Measurements from ENCODE around the gene MYOM3. TPM values are rescaled to one million over a fixed set of nuclear protein-coding genes. Genes with fewer than 3 reads are reported as not detected.
"Not testable (repeated sequence)": the region's sequence is repeated elsewhere in the genome, so short reads cannot be mapped to it uniquely, and the experiment has no call there.

The MYOM3 gene
- total RNA-seq, 1 experiment from 2014 or later = 0.04 TPM

DNA sequence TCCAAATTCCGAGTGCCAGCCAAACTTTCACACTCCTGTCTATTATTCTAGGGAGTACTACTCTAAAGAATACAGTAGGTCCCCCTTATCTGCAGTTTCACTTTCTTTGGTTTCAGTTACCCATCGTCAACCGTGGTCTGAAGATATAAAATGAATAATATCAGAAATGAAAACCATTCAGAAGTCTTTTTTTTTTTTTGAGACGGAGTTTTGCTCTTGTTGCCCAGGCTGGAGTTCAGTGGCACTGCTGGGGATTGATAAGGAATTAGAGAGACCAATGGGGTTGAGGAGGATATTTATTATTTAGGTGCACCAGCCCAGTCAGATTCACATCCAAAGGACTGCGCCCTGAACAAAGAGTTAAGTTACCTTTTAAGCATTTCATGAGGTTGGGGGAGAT is 79.0 kb downstream of the MYOM3 start:
- no peak for ATAC-seq
- no TSS peak for BruUV-seq (replicated peaks)

GRCh38 chr1:24030976-24031516 is 80.9 kb downstream of the MYOM3 start:
- POLR2A ChIA-PET (ENCODE audit: unreplicated experiment) = interaction anchor here (0.6 kb wide), 1 partner anchor 12 kb away, joined by 6 read pairs; no protein-coding TSS in a partner anchor
- intact Hi-C loops (cut with micrococcal nuclease); H4K20me1 ChIP-seq (ENCODE audit: low read length); H3K36me3 ChIP-seq (ENCODE audit: low read depth, low read length); H3K9me2 ChIP-seq (replicated peaks; ENCODE audit: low read length); H3K79me2 ChIP-seq (ENCODE audit: low read length); DNase-seq; H2AFZ ChIP-seq (ENCODE audit: low read length); CTCF ChIA-PET; H3K27ac ChIP-seq (ENCODE audit: low read length); BruUV-seq (replicated peaks); H3K27me3 ChIP-seq (ENCODE audit: low read length); ATAC-seq; H3K9ac ChIP-seq (ENCODE audit: low read length); H3K4me3 ChIP-seq (ENCODE audit: low read length); H3K4me2 ChIP-seq (ENCODE audit: low read length); H3K4me1 ChIP-seq (ENCODE audit: insufficient read depth, low read length); H3K9me3 ChIP-seq (ENCODE audit: low read length); H3F3A ChIP-seq (ENCODE audit: low read length, unreplicated experiment): not testable (repeated sequence)

More for the DNA sequence above, 79.0 kb downstream of the MYOM3 start:
- CTCF ChIA-PET = no interaction called here
- H3K9me3 ChIP-seq (ENCODE audit: low read length) = no peaks in the 10 kb centered on the region
- no peaks in the 10 kb centered on the region for H3K4me1 ChIP-seq (ENCODE audit: insufficient read depth, low read length)
- H4K20me1 ChIP-seq (ENCODE audit: low read length) = no peaks in the 10 kb centered on the region
- POLR2A ChIA-PET (ENCODE audit: unreplicated experiment) = no interaction called here
- no peak overlapping the region for H3K4me2 ChIP-seq (ENCODE audit: low read length)
- no peaks in the 10 kb centered on the region for H3K27me3 ChIP-seq (ENCODE audit: low read length)
- H3K4me3 ChIP-seq (ENCODE audit: low read length) = no peak overlapping the region
- no peaks in the 10 kb centered on the region for H3K36me3 ChIP-seq (ENCODE audit: low read depth, low read length)
- TF ChIP-seq, protein P1, sequence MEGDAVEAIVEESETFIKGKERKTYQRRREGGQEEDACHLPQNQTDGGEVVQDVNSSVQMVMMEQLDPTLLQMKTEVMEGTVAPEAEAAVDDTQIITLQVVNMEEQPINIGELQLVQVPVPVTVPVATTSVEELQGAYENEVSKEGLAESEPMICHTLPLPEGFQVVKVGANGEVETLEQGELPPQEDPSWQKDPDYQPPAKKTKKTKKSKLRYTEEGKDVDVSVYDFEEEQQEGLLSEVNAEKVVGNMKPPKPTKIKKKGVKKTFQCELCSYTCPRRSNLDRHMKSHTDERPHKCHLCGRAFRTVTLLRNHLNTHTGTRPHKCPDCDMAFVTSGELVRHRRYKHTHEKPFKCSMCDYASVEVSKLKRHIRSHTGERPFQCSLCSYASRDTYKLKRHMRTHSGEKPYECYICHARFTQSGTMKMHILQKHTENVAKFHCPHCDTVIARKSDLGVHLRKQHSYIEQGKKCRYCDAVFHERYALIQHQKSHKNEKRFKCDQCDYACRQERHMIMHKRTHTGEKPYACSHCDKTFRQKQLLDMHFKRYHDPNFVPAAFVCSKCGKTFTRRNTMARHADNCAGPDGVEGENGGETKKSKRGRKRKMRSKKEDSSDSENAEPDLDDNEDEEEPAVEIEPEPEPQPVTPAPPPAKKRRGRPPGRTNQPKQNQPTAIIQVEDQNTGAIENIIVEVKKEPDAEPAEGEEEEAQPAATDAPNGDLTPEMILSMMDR (conservative IDR thresholded peaks at IDR 0.05; ENCODE audit: low read depth, low read length) = no peak
- TF ChIP-seq EZH2 (IDR thresholded peaks at IDR 0.05; ENCODE audit: low read length, unreplicated experiment) (no peak), EZH2phosphoT487 (IDR thresholded peaks at IDR 0.05; ENCODE audit: borderline replicate concordance, low read length) (no peak)
- no peak overlapping the region for H3K9ac ChIP-seq (ENCODE audit: low read length)
- H2AFZ ChIP-seq (ENCODE audit: low read length) = no peak overlapping the region
- intact Hi-C loops (cut with micrococcal nuclease) = no loop called here
- DNase-seq = no peak
- H3K9me2 ChIP-seq (replicated peaks; ENCODE audit: low read length) = no peaks in the 10 kb centered on the region
- no peaks in the 10 kb centered on the region for H3K79me2 ChIP-seq (ENCODE audit: low read length)
- H3F3A ChIP-seq (ENCODE audit: low read length, unreplicated experiment) = no peaks in the 10 kb centered on the region
- no peak overlapping the region for H3K27ac ChIP-seq (ENCODE audit: low read length)

DNA sequence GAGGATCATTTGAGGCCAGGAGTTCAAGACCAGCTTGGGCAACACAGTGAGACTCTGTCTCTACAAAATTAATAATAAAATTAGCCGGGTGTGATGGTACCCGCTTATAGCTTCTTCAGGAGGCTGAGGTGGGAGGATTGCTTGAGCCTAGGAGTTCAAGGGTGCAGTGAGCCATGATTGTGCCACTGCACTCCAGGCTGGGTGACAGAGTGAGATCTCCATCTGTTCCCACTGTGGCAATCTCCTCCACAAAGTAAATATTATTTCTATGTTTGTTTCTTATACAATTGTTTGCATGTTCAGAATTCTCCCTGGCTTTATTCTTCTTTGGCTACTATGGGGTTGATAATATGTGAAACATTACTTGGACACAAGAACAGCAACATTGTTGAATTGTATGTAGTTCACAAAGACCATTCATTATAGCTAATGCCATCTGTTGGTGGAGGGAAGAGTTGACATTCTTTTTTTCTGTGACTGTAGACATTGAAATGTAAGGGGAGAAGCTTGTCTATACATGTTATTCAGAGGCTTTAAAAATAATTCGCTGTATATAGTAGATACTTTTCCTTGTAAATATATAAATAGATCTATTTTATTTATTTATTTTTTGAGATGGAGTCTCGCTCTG is 84.0 kb downstream of the MYOM3 start:
- peak; percentile 85 for ATAC-seq
- CTCF ChIA-PET = interaction anchor here (0.6 to 0.7 kb wide), 3 partner anchors 18 to 81 kb away, joined by 3 to 4 read pairs (median 3); no protein-coding TSS in a partner anchor

More for the DNA sequence above, 84.0 kb downstream of the MYOM3 start:
- no peak overlapping the region for H3K4me2 ChIP-seq (ENCODE audit: low read length)
- H3K36me3 ChIP-seq (ENCODE audit: low read depth, low read length) = no peaks in the 10 kb centered on the region
- no peaks in the 10 kb centered on the region for H3K9me3 ChIP-seq (ENCODE audit: low read length)
- TF ChIP-seq EZH2 (IDR thresholded peaks at IDR 0.05; ENCODE audit: low read length, unreplicated experiment) (no peak), EZH2phosphoT487 (IDR thresholded peaks at IDR 0.05; ENCODE audit: borderline replicate concordance, low read length) (no peak)
- TF ChIP-seq, protein P1 (conservative IDR thresholded peaks at IDR 0.05; ENCODE audit: low read depth, low read length) = peak; percentile 70
- H3F3A ChIP-seq (ENCODE audit: low read length, unreplicated experiment) = no peaks in the 10 kb centered on the region
- no peak overlapping the region for H3K4me3 ChIP-seq (ENCODE audit: low read length)
- no peak overlapping the region for H3K9ac ChIP-seq (ENCODE audit: low read length)
- POLR2A ChIA-PET (ENCODE audit: unreplicated experiment) = interaction anchor here (0.6 kb wide), 1 partner anchor 78 kb away, joined by 4 read pairs; no protein-coding TSS in a partner anchor
- no peak overlapping the region for H2AFZ ChIP-seq (ENCODE audit: low read length)
- no TSS peak for BruUV-seq (replicated peaks)
- H3K4me1 ChIP-seq (ENCODE audit: insufficient read depth, low read length) = peaks cover 2% of the 10 kb centered on the region
- intact Hi-C loops (cut with micrococcal nuclease) = loop anchor here (2.0 kb wide), 1 partner anchor 63 kb away; no protein-coding TSS in a partner anchor
- H4K20me1 ChIP-seq (ENCODE audit: low read length) = no peaks in the 10 kb centered on the region
- peak; percentile 74 for DNase-seq
- no peaks in the 10 kb centered on the region for H3K79me2 ChIP-seq (ENCODE audit: low read length)
- no peaks in the 10 kb centered on the region for H3K27me3 ChIP-seq (ENCODE audit: low read length)
- no peak overlapping the region for H3K27ac ChIP-seq (ENCODE audit: low read length)
- no peaks in the 10 kb centered on the region for H3K9me2 ChIP-seq (replicated peaks; ENCODE audit: low read length)

Data from PC-3 (cell line).